Caco-2 (cell line): ENCODE results near the gene PRSS33. TPM values are rescaled to one million over a fixed set of nuclear protein-coding genes. Genes with fewer than 3 reads are reported as not detected.

ENCODE experiments used
- BruUV-seq: library from RNA; stranded (reverse); fragments of 400-500 nt; replicated peaks from 2 replicates; lab custom pipeline; 2021; lab: Mats Ljungman, UMichigan
- CTCF ChIA-PET: fragments of 300-600 bp; sonication (Branson Sonifier 250); formaldehyde crosslinking; loops from one replicate; lab custom pipeline; 2022; ENCODE audit warnings: antibody characterized with exemption; lab: Charles Lee
- POLR2A ChIA-PET: fragments of 300-600 bp; sonication (Branson Sonifier 250); formaldehyde crosslinking; loops from one replicate; lab custom pipeline; 2022; ENCODE audit warnings: antibody characterized with exemption; lab: Charles Lee
- DNase-seq, 2 experiments: peaks; one replicate each; pipeline versions ENCODE4 v3.0.0 to v3.0.0-alpha.2; 2020 to 2022
- H3K27me3 ChIP-seq: replicated peaks from 2 replicates; pipeline ENCODE4 v1.6.0; 2011; ENCODE audit warnings: low read length; ENCODE audit not compliant: control insufficient read depth, insufficient read depth
- H3K36me3 ChIP-seq: 2 replicates; pipeline ENCODE4 v1.5.1; 2011; ENCODE audit warnings: low read length; ENCODE audit not compliant: control insufficient read depth, insufficient read depth
- H3K4me1 ChIP-seq: fragments of 250-450 bp; sonication (Bioruptor Pico); 2 replicates; pipeline ENCODE4 v1.5.1; 2020; ENCODE audit warnings: mild to moderate bottlenecking
- H3K4me3 ChIP-seq: 2 replicates; pipeline ENCODE4 v1.5.1; 2011; ENCODE audit warnings: low read depth, mild to moderate bottlenecking, control low read depth, low read length
- H3K9me3 ChIP-seq: fragments of 250-450 bp; sonication (Bioruptor Pico); 2 replicates; pipeline ENCODE4 v1.5.1; 2020; ENCODE audit warnings: mild to moderate bottlenecking, moderate library complexity
- H3K27ac Mint-ChIP-seq: one replicate; pipeline ENCODE4 v1.8.0; 2022; ENCODE audit warnings: mixed read lengths; ENCODE audit not compliant: unreplicated experiment
- H3K27me3 Mint-ChIP-seq: one replicate; pipeline ENCODE4 v1.8.0; 2022; ENCODE audit warnings: mixed read lengths; ENCODE audit not compliant: insufficient read depth, unreplicated experiment
- H3K36me3 Mint-ChIP-seq: one replicate; pipeline ENCODE4 v1.8.0; 2022; ENCODE audit warnings: mild to moderate bottlenecking, mixed read lengths; ENCODE audit not compliant: insufficient read depth, unreplicated experiment
- H3K4me1 Mint-ChIP-seq: one replicate; pipeline ENCODE4 v1.8.0; 2022; ENCODE audit warnings: low read depth, mixed read lengths; ENCODE audit not compliant: unreplicated experiment
- H3K4me3 Mint-ChIP-seq: one replicate; pipeline ENCODE4 v1.8.0; 2022; ENCODE audit warnings: mild to moderate bottlenecking, moderate library complexity, mixed read lengths; ENCODE audit not compliant: unreplicated experiment
- H3K9me3 Mint-ChIP-seq: one replicate; pipeline ENCODE4 v1.8.0; 2022; ENCODE audit warnings: mixed read lengths; ENCODE audit not compliant: unreplicated experiment
- intact Hi-C: fragments of 100-400 bp; cut with micrococcal nuclease; formaldehyde crosslinking; loops from one replicate; pipeline ENCODE4 v1.10.0; 2022; ENCODE audit not compliant: unreplicated experiment
- total RNA-seq: library from RNA; stranded (reverse); gene quantifications from 2 replicates; pipeline ENCODE4 v1.2.3, GENCODE V29; 2022
- TF ChIP-seq, protein P1 (sequence below), 2 experiments: fragments of 200-600 bp in 1 of 2; IDR thresholded peaks; 1 replicate in 1 of 2; 2 replicates in 1 of 2; pipeline versions ENCODE4 v1.5.1 to v1.8.0; 2011 to 2022; ENCODE audit warnings: antibody characterized with exemption in 1 of 2, control low read depth in 1 of 2, inconsistent platforms in 1 of 2, low read depth in 1 of 2, low read length in 1 of 2, mild to moderate bottlenecking in 1 of 2, moderate library complexity in 1 of 2; ENCODE audit not compliant: insufficient read depth in 1 of 2, severe bottlenecking in 1 of 2, unreplicated experiment in 1 of 2

PRSS33 gene
- total RNA-seq, 1 experiment from 2014 or later = not detected

DNA sequence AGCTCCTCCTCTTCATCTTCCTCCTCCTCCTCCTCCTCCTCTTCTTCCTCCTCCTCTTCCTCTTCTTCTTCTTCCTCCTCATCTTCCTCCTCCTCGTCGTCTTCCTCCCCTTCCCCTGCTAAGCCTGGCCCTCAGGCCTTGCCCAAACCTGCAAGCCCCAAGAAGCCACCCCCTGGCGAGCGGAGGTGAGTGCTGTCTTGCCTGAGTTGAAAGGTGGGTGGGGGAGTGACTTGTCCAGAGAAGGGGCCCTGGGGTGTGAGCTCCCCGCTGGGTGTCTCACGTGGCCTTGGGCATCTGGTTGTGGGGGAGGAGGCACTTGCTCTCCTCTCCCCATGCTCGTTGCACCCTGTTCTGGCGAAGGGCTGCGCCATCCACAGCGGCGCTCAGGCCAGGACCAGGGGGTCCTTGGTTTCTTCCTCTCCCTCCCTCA, 18.2 kb downstream of the PRSS33 start:
- Histone ChIP-seq H3K4me3 (no peak overlapping the region), H3K36me3 (peaks cover 15% of the 10 kb centered on the region), H3K9me3 (no peaks in the 10 kb centered on the region), H3K27me3 (no peaks in the 10 kb centered on the region), H3K4me1 (no peaks in the 10 kb centered on the region)
- no peak overlapping the region for H3K27ac Mint-ChIP-seq
- H3K27me3 Mint-ChIP-seq = no peaks in the 10 kb centered on the region
- CTCF ChIA-PET = no interaction called here
- peaks cover 28% of the 10 kb centered on the region for H3K4me1 Mint-ChIP-seq
- no peaks in the 10 kb centered on the region for H3K9me3 Mint-ChIP-seq
- TF ChIP-seq, protein P1, sequence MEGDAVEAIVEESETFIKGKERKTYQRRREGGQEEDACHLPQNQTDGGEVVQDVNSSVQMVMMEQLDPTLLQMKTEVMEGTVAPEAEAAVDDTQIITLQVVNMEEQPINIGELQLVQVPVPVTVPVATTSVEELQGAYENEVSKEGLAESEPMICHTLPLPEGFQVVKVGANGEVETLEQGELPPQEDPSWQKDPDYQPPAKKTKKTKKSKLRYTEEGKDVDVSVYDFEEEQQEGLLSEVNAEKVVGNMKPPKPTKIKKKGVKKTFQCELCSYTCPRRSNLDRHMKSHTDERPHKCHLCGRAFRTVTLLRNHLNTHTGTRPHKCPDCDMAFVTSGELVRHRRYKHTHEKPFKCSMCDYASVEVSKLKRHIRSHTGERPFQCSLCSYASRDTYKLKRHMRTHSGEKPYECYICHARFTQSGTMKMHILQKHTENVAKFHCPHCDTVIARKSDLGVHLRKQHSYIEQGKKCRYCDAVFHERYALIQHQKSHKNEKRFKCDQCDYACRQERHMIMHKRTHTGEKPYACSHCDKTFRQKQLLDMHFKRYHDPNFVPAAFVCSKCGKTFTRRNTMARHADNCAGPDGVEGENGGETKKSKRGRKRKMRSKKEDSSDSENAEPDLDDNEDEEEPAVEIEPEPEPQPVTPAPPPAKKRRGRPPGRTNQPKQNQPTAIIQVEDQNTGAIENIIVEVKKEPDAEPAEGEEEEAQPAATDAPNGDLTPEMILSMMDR (IDR thresholded peaks at IDR 0.05; ENCODE audit: insufficient read depth in 1 of 2, low read depth in 1 of 2, low read length in 1 of 2, severe bottlenecking in 1 of 2, unreplicated experiment in 1 of 2) = no peak
- H3K4me3 Mint-ChIP-seq = no peak overlapping the region
- POLR2A ChIA-PET = no interaction called here
- no peak for DNase-seq
- intact Hi-C loops = no loop called here
- H3K36me3 Mint-ChIP-seq = peaks cover 99% of the 10 kb centered on the region
- BruUV-seq = no TSS peak

DNA sequence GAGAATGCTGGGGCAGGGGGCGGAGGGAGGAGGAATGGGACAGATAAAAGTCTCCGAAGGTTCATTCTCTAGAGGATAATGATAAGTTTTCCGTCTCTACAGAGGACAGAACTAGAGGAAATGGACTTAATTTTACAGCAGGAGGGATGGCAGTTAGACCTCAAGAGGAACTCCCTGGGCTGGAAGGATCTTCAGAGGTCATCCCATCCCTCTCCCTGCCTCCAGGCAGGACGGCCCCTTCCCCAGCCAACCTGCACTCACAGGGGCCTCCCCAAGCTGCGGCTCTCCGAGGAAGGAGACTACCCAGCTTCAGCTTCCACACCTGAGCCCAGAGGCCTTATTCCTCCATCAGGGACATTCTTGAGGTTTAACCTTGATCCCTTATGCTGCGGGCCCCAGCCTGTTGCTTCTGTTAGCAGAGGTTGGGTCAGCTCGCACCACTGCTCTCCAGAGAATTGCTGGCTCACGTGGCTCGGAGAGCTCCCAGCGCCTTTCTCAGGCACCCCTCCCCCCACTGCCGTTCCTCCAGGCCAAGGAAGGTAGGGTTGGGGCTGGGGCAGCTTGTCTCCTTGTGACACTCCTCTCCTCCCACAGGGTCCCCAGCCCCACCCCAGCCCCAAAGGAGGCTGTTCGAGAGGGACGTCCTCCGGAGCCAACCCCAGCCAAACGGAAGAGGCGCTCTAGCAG, 18.8 kb downstream of the PRSS33 start:
- intact Hi-C loops = no loop called here
- Mint-ChIP-seq H3K9me3 (no peaks in the 10 kb centered on the region), H3K27ac (no peak overlapping the region), H3K4me3 (no peak overlapping the region), H3K4me1 (peaks cover 28% of the 10 kb centered on the region), H3K27me3 (no peaks in the 10 kb centered on the region), H3K36me3 (peaks cover 100% of the 10 kb centered on the region)
- Histone ChIP-seq H3K27me3 (no peaks in the 10 kb centered on the region), H3K4me1 (no peaks in the 10 kb centered on the region), H3K36me3 (peaks cover 19% of the 10 kb centered on the region), H3K9me3 (no peaks in the 10 kb centered on the region), H3K4me3 (no peak overlapping the region)
- ChIA-PET POLR2A (interaction anchor here (1.1 kb wide), 1 partner anchor 8 kb away, joined by 4 read pairs; the partner anchor contains the start of gene ELOB), CTCF (interaction anchor here (0.5 kb wide), 1 partner anchor 836 kb away, joined by 6 read pairs; no protein-coding TSS in a partner anchor)
- BruUV-seq = no TSS peak
- DNase-seq = peak in 1 of 2 experiments; percentile 16
- TF ChIP-seq, protein P1 (IDR thresholded peaks at IDR 0.05; ENCODE audit: insufficient read depth in 1 of 2, low read depth in 1 of 2, low read length in 1 of 2, severe bottlenecking in 1 of 2, unreplicated experiment in 1 of 2) = no peak

GRCh38 chr16:2767891-2768290, 19.5 kb downstream of the PRSS33 start:
- H3K36me3 Mint-ChIP-seq = peaks cover 100% of the 10 kb centered on the region
- POLR2A ChIA-PET = interaction anchor here (1.1 kb wide), 1 partner anchor 9 kb away, joined by 4 read pairs; the partner anchor contains the start of gene ELOB
- intact Hi-C loops = no loop called here

More at GRCh38 chr16:2767891-2768290, 19.5 kb downstream of the PRSS33 start:
- CTCF ChIA-PET = no interaction called here
- H3K4me3 Mint-ChIP-seq = no peak overlapping the region
- H3K4me1 ChIP-seq = no peaks in the 10 kb centered on the region
- peaks cover 26% of the 10 kb centered on the region for H3K4me1 Mint-ChIP-seq
- no peaks in the 10 kb centered on the region for H3K27me3 ChIP-seq
- TF ChIP-seq, protein P1 (IDR thresholded peaks at IDR 0.05; ENCODE audit: insufficient read depth in 1 of 2, low read depth in 1 of 2, low read length in 1 of 2, severe bottlenecking in 1 of 2, unreplicated experiment in 1 of 2) = no peak
- no peak for DNase-seq
- H3K4me3 ChIP-seq = no peak overlapping the region
- no peaks in the 10 kb centered on the region for H3K27me3 Mint-ChIP-seq
- peak overlapping the region; percentile 20 for H3K27ac Mint-ChIP-seq
- H3K9me3 Mint-ChIP-seq = no peaks in the 10 kb centered on the region
- H3K9me3 ChIP-seq = no peaks in the 10 kb centered on the region
- peaks cover 23% of the 10 kb centered on the region for H3K36me3 ChIP-seq
- BruUV-seq = no TSS peak
